Measurements from ENCODE around the gene MRTFA. TPM values are rescaled to one million over a fixed set of nuclear protein-coding genes. Genes with fewer than 3 reads are reported as not detected.

MRTFA gene
- total RNA-seq, 4 donors from 2014 or later: 16.5 to 57.8 (median 48.9) TPM

DNA sequence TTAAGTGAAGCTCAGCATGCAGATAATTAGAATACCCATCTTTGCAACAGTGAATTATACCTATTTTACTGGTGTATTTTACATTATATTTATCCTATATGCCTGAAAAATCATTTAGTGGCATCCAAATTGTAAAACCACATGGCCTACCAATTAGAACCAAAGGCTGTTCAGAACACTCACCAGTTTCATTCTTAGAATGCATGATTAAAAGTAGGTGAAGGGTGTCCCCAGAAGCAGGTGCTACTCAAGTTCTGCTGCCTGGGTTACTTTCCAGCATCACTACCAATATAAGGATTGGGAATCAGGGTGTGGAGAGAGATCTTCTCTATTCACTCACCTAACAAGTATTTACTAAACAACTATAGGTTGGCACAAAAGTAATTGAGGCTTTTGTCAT lies 162.8 kb downstream of the MRTFA start:
- TF ChIP-seq, protein P1, sequence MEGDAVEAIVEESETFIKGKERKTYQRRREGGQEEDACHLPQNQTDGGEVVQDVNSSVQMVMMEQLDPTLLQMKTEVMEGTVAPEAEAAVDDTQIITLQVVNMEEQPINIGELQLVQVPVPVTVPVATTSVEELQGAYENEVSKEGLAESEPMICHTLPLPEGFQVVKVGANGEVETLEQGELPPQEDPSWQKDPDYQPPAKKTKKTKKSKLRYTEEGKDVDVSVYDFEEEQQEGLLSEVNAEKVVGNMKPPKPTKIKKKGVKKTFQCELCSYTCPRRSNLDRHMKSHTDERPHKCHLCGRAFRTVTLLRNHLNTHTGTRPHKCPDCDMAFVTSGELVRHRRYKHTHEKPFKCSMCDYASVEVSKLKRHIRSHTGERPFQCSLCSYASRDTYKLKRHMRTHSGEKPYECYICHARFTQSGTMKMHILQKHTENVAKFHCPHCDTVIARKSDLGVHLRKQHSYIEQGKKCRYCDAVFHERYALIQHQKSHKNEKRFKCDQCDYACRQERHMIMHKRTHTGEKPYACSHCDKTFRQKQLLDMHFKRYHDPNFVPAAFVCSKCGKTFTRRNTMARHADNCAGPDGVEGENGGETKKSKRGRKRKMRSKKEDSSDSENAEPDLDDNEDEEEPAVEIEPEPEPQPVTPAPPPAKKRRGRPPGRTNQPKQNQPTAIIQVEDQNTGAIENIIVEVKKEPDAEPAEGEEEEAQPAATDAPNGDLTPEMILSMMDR (IDR thresholded peaks at IDR 0.05; ENCODE audit: low read depth): no peak

DNA sequence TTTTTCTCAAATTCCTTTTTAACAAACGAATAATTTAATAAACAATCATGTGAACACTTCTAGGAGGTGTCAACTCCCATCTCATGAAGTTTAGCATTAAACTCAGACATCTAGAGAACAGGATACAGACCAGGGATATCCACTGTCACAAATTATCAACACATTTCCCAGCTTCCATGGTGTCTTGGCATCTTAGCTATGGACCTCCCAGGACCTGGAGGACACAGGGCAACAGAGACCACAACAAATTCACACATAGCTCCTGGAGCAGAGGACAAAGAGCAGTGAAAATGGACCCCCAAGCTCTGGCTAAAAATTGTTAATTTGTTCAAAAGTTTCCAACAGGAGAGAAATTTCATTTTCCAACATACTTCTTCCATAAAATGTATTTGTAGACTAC lies 163.9 kb downstream of the MRTFA start:
- TF ChIP-seq, protein P1 (IDR thresholded peaks at IDR 0.05; ENCODE audit: low read depth): no peak

DNA sequence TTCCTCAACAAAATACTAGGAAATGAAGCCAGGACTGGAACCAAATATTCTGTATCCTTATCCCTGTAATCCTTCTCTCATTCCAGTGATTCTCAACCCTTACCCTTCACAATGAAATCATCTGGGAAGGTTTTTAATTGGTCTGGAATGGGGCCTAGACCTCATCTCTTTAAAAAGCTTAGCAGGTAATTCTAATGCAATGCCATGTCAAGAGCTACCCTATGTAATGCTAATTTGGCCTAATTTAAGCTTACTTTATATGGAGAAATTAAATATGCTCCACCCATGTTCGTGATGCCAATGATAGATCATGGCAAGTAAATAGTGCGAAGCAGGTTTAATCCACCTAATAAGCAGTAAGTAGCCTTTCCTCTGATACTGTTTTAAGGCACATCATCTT lies 164.5 kb downstream of the MRTFA start:
- TF ChIP-seq, protein P1 (IDR thresholded peaks at IDR 0.05; ENCODE audit: low read depth): no peak

DNA sequence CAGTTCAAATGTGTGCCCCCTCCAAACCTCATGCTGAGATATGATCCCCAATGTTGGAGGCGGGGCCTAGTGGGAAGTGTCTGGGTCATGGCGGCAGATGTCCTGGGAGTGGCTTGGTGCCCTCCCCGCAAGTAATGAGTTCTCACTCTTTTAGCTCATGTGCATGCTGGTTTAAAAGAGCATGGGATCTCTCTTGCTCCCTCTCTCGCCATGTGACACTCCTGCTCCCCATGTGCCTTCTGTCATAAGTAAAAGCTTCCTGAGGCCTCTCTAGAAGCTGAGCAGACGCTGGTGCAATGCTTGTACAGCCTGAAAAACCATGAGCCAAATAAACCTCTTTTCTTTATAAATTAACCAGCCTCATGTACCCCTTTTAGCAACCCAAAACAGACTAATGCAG lies 167.3 kb downstream of the MRTFA start:
- TF ChIP-seq, protein P1 (IDR thresholded peaks at IDR 0.05; ENCODE audit: low read depth): no peak

DNA sequence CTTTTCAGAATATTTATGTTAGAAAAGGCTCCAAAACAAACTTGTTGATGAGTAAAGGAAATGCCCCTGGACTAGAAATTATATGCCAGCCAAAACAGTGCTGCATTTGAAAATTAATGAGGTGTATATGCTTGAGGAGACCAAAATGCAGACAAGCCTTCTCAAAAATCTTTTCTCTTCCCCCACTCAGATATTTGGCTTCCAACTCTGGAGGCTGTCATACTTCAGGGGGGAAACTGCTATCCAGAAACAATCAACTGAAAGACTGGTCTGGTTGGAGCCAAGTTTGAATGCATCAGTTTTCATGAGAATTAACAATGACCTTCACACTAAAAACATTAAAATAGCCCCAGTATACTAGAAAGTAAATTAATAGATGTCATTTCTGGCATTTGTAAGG lies 167.9 kb downstream of the MRTFA start:
- TF ChIP-seq, protein P1 (IDR thresholded peaks at IDR 0.05; ENCODE audit: low read depth): no peak

DNA sequence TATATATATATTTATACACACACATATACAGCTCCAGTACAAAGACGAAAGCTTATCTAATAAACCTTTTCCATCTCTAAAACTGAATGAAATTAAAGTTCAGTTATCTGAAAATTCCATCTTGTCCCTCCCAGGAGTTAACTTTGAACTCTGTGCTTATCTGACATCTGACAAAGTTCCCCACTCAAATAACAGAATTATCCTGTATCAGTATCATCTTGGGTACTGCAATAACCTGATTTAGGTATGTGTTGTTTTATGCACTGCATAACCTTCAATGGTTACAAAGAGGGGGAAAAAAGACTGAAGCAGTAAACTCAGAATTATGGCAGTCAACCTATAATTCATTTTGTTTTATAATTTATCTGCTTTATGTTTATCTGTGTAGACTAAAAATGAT lies 169.5 kb downstream of the MRTFA start:
- TF ChIP-seq, protein P1 (IDR thresholded peaks at IDR 0.05; ENCODE audit: low read depth): no peak

DNA sequence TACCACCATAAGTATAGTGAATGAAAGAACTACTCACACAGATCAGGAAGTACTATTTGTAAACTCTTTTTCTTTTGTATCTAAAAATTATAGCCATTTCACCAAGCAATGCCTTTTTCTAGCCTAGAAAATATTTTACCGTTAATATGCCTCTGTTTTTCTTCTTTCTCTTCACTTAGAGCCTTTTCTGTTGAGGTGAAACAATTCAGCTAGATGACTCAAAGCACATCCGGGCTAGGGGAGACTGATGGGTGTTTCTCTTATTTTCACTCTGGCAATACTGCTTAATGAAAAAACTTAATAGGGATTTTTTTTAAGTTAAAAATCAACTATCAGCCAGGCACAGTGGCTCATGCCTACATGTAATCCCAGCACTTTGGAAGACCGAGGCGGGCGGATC lies 172.8 kb downstream of the MRTFA start:
- TF ChIP-seq, protein P1 (IDR thresholded peaks at IDR 0.05; ENCODE audit: low read depth): no peak

Measured in subcutaneous adipose tissue (tissue), 4 donors.